22Rv1 (cell line): ENCODE data around the gene LRRK1.

ENCODE experiments used
- ZFX ChIP-seq: fragments of 450-650 bp; IDR thresholded peaks from 2 replicates; pipeline ENCODE4 v1.6.1; 2017; ENCODE audit warnings: antibody characterized with exemption, borderline replicate concordance
- TF ChIP-seq, protein P1 (sequence below): fragments of 450-650 bp; IDR thresholded peaks from 2 replicates; pipeline ENCODE4 v1.5.1; 2017; ENCODE audit warnings: mild to moderate bottlenecking

DNA sequence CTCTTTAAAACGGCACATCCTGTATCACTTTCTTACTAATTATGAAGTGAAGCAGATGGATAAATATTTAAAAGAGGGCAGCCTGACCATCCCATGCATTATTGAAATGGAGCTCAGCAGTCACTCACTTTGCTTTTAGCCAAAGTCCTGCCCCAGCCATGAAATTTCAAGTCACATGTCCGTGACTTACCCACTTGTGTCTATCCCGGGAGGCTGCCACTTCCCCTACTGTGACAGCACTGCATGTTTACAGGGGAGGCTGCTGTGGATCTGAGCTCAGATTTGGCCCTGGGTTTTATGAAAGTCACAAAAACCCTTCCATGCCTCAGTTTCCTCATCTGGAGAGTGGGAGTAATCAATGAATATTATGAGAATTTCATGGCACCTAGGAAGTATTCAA lies 17.9 kb upstream of the LRRK1 start:
- TF ChIP-seq, protein P1, sequence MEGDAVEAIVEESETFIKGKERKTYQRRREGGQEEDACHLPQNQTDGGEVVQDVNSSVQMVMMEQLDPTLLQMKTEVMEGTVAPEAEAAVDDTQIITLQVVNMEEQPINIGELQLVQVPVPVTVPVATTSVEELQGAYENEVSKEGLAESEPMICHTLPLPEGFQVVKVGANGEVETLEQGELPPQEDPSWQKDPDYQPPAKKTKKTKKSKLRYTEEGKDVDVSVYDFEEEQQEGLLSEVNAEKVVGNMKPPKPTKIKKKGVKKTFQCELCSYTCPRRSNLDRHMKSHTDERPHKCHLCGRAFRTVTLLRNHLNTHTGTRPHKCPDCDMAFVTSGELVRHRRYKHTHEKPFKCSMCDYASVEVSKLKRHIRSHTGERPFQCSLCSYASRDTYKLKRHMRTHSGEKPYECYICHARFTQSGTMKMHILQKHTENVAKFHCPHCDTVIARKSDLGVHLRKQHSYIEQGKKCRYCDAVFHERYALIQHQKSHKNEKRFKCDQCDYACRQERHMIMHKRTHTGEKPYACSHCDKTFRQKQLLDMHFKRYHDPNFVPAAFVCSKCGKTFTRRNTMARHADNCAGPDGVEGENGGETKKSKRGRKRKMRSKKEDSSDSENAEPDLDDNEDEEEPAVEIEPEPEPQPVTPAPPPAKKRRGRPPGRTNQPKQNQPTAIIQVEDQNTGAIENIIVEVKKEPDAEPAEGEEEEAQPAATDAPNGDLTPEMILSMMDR = no peak
- TF ChIP-seq ZFX = no peak
